Measurements from ENCODE around the gene PSMD11.

The PSMD11 gene

DNA sequence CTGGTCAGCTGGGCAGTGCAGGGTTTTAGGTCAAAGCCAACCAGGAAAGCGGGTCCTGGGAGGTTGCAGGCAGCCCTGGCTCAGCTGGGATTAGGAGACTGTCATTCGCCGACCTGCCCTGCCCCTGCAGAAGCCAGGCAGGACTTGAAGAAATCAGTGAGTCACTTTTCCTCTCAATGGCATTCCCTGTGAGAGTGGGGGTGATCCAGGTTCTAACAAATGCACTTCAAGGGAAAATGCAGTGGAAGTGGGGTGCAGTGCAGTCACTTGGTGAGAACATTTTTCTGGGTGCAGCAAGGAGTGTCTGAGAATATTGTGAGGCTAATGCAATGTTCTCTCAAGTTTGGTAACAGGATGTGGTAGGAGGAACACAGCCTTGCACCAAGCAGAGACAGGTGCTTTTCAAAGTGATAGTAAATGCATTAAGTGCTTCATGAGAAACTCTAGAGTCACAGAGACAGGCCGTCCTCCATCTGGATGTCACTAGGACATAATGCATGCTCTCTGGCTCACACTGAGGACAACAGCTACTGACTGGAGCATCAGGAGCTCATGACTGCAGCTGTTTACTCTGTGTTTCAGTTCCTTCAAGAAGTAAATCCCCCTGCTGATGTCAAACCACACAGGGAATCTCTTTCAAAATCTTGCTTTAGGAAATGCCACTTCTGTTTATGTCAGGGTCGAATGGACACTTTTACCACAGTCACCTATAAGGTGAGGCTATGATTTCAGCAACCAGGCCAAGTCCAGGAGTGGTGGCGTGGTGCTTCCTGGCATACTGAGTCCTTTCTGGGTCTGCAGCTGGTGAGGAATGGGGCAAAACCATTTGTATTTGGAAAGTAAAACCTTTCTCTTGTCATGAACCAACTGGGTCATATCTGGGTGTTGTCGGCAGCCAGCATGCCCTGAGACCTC, 59.2 kb downstream of the PSMD11 start:
- H3K36me3 ChIP-seq (ENCODE audit: control insufficient read depth in 2 of 2, insufficient read depth in 1 of 2, low read length in 2 of 2), result no peaks in the 10 kb centered on the region
- TF ChIP-seq EGR2 (tag by site-specific recombination; IDR thresholded peaks at IDR 0.05; ENCODE audit: low read depth), result no peak
- no peak for TF ChIP-seq ZNF837 (tag by site-specific recombination; IDR thresholded peaks at IDR 0.05)
- no peak for TF ChIP-seq ZBTB1 (tag by site-specific recombination; IDR thresholded peaks at IDR 0.05)
- no peak for TF ChIP-seq ZFP3 (tag by site-specific recombination; IDR thresholded peaks at IDR 0.05; ENCODE audit: low read depth)
- TF ChIP-seq ZNF529 (tag by site-specific recombination; IDR thresholded peaks at IDR 0.05; ENCODE audit: insufficient replicate concordance), result no peak
- TF ChIP-seq, protein P1, sequence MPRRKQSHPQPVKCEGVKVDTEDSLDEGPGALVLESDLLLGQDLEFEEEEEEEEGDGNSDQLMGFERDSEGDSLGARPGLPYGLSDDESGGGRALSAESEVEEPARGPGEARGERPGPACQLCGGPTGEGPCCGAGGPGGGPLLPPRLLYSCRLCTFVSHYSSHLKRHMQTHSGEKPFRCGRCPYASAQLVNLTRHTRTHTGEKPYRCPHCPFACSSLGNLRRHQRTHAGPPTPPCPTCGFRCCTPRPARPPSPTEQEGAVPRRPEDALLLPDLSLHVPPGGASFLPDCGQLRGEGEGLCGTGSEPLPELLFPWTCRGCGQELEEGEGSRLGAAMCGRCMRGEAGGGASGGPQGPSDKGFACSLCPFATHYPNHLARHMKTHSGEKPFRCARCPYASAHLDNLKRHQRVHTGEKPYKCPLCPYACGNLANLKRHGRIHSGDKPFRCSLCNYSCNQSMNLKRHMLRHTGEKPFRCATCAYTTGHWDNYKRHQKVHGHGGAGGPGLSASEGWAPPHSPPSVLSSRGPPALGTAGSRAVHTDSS (tag by site-specific recombination; IDR thresholded peaks at IDR 0.05), result no peak
- TF ChIP-seq ZNF24 (tag by site-specific recombination; IDR thresholded peaks at IDR 0.05), result no peak
- no peak for TF ChIP-seq ZNF133 (tag by site-specific recombination; IDR thresholded peaks at IDR 0.05)
- TF ChIP-seq, protein P2, sequence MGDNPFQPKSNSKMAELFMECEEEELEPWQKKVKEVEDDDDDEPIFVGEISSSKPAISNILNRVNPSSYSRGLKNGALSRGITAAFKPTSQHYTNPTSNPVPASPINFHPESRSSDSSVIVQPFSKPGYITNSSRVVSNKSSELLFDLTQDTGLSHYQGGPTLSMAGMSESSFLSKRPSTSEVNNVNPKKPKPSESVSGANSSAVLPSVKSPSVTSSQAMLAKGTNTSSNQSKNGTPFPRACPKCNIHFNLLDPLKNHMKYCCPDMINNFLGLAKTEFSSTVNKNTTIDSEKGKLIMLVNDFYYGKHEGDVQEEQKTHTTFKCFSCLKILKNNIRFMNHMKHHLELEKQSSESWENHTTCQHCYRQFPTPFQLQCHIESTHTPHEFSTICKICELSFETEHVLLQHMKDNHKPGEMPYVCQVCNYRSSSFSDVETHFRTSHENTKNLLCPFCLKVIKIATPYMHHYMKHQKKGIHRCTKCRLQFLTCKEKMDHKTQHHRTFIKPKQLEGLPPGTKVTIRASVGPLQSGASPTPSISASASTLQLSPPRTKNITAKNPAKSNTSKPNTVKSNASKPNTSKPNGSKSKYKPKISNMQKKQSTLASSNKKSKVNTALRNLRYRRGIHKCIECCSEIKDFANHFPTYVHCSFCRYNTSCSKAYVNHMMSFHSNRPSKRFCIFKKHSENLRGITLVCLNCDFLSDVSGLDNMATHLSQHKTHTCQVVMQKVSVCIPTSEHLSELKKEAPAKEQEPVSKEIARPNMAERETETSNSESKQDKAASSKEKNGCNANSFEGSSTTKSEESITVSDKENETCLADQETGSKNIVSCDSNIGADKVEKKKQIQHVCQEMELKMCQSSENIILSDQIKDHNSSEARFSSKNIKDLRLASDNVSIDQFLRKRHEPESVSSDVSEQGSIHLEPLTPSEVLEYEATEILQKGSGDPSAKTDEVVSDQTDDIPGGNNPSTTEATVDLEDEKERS (tag by site-specific recombination; IDR thresholded peaks at IDR 0.05), result no peak
- TF ChIP-seq ZNF843 (tag by site-specific recombination; IDR thresholded peaks at IDR 0.05), result no peak
- TF ChIP-seq, protein P3, sequence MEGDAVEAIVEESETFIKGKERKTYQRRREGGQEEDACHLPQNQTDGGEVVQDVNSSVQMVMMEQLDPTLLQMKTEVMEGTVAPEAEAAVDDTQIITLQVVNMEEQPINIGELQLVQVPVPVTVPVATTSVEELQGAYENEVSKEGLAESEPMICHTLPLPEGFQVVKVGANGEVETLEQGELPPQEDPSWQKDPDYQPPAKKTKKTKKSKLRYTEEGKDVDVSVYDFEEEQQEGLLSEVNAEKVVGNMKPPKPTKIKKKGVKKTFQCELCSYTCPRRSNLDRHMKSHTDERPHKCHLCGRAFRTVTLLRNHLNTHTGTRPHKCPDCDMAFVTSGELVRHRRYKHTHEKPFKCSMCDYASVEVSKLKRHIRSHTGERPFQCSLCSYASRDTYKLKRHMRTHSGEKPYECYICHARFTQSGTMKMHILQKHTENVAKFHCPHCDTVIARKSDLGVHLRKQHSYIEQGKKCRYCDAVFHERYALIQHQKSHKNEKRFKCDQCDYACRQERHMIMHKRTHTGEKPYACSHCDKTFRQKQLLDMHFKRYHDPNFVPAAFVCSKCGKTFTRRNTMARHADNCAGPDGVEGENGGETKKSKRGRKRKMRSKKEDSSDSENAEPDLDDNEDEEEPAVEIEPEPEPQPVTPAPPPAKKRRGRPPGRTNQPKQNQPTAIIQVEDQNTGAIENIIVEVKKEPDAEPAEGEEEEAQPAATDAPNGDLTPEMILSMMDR (tag by site-specific recombination; IDR thresholded peaks at IDR 0.05), result no peak
- peaks cover under 1% of the 10 kb centered on the region; the same call in 1 of the 2 replicates for H3K4me1 ChIP-seq (ENCODE audit: control insufficient read depth, insufficient read depth, low read length)
- no peak overlapping the region for H3K27ac ChIP-seq (ENCODE audit: extremely low read depth, low read depth, low read length)
- no peaks in the 10 kb centered on the region for H3K9me3 ChIP-seq (ENCODE audit: control insufficient read depth, insufficient read depth, low read depth, low read length)
- POLR2A ChIA-PET, result no interaction called here
- no peak overlapping the region for H3K4me3 ChIP-seq (ENCODE audit: low read depth, low read length)
- CTCF ChIA-PET, result no interaction called here

DNA sequence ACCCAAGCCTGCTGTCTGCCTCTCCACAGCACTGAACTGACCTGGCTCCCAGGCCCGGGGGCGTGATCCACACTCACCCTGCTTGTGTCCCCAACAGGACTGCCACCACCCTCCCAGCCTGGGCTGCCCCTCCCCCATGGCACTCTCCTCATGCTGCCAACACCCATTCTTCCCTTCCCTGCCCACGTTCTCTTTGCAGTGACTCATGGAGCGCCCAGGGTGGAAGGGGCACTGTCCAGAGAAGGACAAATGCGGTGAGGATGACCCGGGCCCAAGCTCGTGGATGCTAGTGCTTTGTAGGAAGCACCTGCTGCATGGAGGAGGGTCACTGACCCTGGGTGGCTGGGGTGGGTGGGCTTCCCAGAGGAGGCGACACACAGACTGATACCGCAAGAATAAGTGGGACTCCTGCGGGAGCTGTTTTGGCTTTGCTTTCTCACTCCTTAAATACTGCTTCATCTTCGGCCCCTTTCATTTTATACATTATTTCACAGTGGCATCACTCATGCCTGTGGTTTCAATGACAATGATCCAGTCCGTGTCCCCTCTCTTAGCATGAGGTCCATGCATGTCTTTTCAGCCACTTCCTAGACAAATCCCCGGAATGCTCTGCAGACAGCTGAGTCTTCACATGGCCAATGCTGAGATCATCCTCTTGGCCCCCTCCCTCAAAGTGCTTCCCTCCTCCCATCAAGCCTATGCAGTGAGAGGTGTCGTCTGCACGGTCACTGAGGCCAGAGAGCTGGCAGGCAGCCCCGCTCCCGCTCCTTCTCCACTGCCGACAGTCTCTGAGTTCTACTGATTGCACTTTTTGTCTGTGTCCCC, 60.1 kb downstream of the PSMD11 start:
- no peaks in the 10 kb centered on the region for H3K9me3 ChIP-seq (ENCODE audit: control insufficient read depth, insufficient read depth, low read depth, low read length)
- H3K4me1 ChIP-seq (ENCODE audit: control insufficient read depth, insufficient read depth, low read length), result no peaks in the 10 kb centered on the region
- ChIA-PET POLR2A (no interaction called here), CTCF (no interaction called here)
- H3K4me3 ChIP-seq (ENCODE audit: low read depth, low read length), result no peak overlapping the region
- H3K27ac ChIP-seq (ENCODE audit: extremely low read depth, low read depth, low read length), result no peak overlapping the region
- no peaks in the 10 kb centered on the region for H3K36me3 ChIP-seq (ENCODE audit: control insufficient read depth in 2 of 2, insufficient read depth in 1 of 2, low read length in 2 of 2)
- TF ChIP-seq ZNF324 (tag by site-specific recombination; IDR thresholded peaks at IDR 0.05) (no peak), KLF7 (tag by site-specific recombination; IDR thresholded peaks at IDR 0.05; ENCODE audit: borderline replicate concordance) (no peak), ZNF600 (tag by site-specific recombination; IDR thresholded peaks at IDR 0.05) (no peak), ZNF544 (tag by site-specific recombination; IDR thresholded peaks at IDR 0.05) (no peak), EGR2 (tag by site-specific recombination; IDR thresholded peaks at IDR 0.05; ENCODE audit: low read depth) (no peak), ZBTB7A (tag by site-specific recombination; IDR thresholded peaks at IDR 0.05; ENCODE audit: low read depth) (no peak), ZNF560 (tag by site-specific recombination; IDR thresholded peaks at IDR 0.05; ENCODE audit: borderline replicate concordance) (no peak), ZNF354C (tag by site-specific recombination; IDR thresholded peaks at IDR 0.05; ENCODE audit: borderline replicate concordance, low read depth) (no peak), ZNF24 (tag by site-specific recombination; IDR thresholded peaks at IDR 0.05) (no peak), ZNF585B (tag by site-specific recombination; IDR thresholded peaks at IDR 0.05) (no peak), ZNF785 (tag by site-specific recombination; IDR thresholded peaks at IDR 0.05) (no peak)
- TF ChIP-seq, protein P4, sequence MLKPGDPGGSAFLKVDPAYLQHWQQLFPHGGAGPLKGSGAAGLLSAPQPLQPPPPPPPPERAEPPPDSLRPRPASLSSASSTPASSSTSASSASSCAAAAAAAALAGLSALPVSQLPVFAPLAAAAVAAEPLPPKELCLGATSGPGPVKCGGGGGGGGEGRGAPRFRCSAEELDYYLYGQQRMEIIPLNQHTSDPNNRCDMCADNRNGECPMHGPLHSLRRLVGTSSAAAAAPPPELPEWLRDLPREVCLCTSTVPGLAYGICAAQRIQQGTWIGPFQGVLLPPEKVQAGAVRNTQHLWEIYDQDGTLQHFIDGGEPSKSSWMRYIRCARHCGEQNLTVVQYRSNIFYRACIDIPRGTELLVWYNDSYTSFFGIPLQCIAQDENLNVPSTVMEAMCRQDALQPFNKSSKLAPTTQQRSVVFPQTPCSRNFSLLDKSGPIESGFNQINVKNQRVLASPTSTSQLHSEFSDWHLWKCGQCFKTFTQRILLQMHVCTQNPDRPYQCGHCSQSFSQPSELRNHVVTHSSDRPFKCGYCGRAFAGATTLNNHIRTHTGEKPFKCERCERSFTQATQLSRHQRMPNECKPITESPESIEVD (tag by site-specific recombination; IDR thresholded peaks at IDR 0.05), result no peak
- TF ChIP-seq, protein P2 (tag by site-specific recombination; IDR thresholded peaks at IDR 0.05), result no peak
